HepG2 (cell line): ENCODE data around the gene LRRC4C.

ENCODE experiments used
- ASH2L ChIP-seq: fragments of 300-600, 200-600 bp; sonication (generic); IDR thresholded peaks from 2 replicates; pipeline ENCODE4 v1.7.0; 2017; ENCODE audit warnings: low read depth, mild to moderate bottlenecking, moderate library complexity, mixed read lengths, low read length; ENCODE audit not compliant: insufficient read length
- ZNF816 ChIP-seq: sonication (generic); formaldehyde crosslinking; IDR thresholded peaks from 2 replicates; pipeline ENCODE4 v1.8.0; 2022; ENCODE audit warnings: missing genetic modification reagents, mild to moderate bottlenecking, borderline replicate concordance
- TF ChIP-seq, protein P1 (sequence below): sonication (generic); formaldehyde crosslinking; IDR thresholded peaks from 2 replicates; pipeline ENCODE4 v1.4.0; 2020; ENCODE audit warnings: missing genetic modification reagents, mild to moderate bottlenecking, borderline replicate concordance
- TF ChIP-seq, protein P2 (sequence below): sonication (generic); formaldehyde crosslinking; IDR thresholded peaks from 2 replicates; pipeline ENCODE4 v1.4.0; 2020; ENCODE audit warnings: missing genetic modification reagents

DNA sequence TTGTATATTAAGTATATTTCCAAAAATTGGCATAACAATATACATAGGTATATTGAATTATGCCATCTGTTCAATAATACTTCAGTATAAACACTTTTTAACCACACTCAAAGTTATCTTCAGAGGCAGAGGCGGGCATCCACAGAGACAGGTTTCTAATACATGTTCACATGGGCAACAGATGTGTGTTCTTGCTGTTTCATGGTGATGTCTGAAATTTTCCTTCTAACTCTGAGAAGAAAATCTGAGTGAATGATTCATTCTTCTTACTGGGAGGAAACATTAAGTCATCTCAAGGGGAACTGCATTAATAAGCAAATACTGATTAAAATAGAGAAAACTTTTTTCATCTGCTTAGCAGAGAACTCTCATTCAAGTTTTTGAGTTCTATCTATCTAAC, 1074.5 kb downstream of the LRRC4C start:
- TF ChIP-seq, protein P1, sequence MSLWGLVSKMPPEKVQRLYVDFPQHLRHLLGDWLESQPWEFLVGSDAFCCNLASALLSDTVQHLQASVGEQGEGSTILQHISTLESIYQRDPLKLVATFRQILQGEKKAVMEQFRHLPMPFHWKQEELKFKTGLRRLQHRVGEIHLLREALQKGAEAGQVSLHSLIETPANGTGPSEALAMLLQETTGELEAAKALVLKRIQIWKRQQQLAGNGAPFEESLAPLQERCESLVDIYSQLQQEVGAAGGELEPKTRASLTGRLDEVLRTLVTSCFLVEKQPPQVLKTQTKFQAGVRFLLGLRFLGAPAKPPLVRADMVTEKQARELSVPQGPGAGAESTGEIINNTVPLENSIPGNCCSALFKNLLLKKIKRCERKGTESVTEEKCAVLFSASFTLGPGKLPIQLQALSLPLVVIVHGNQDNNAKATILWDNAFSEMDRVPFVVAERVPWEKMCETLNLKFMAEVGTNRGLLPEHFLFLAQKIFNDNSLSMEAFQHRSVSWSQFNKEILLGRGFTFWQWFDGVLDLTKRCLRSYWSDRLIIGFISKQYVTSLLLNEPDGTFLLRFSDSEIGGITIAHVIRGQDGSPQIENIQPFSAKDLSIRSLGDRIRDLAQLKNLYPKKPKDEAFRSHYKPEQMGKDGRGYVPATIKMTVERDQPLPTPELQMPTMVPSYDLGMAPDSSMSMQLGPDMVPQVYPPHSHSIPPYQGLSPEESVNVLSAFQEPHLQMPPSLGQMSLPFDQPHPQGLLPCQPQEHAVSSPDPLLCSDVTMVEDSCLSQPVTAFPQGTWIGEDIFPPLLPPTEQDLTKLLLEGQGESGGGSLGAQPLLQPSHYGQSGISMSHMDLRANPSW: no peak
- TF ChIP-seq ASH2L: no peak
- TF ChIP-seq, protein P2, sequence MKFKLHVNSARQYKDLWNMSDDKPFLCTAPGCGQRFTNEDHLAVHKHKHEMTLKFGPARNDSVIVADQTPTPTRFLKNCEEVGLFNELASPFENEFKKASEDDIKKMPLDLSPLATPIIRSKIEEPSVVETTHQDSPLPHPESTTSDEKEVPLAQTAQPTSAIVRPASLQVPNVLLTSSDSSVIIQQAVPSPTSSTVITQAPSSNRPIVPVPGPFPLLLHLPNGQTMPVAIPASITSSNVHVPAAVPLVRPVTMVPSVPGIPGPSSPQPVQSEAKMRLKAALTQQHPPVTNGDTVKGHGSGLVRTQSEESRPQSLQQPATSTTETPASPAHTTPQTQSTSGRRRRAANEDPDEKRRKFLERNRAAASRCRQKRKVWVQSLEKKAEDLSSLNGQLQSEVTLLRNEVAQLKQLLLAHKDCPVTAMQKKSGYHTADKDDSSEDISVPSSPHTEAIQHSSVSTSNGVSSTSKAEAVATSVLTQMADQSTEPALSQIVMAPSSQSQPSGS (CRISPR knock-in tag): no peak
- no peak for TF ChIP-seq ZNF816 (CRISPR knock-in tag)
